ENCODE results near the gene DNAI7. TPM values are rescaled to one million over a fixed set of nuclear protein-coding genes. Genes with fewer than 3 reads are reported as not detected.

DNAI7 gene
- total RNA-seq, 1 experiment from 2014 or later = 0.10 TPM

- H3K27ac ChIP-seq (ENCODE audit: low read length) = no peak overlapping the region
- ChIA-PET CTCF (no interaction called here), POLR2A (interaction anchor here (0.8 kb wide), 1 partner anchor 165 kb away, joined by 3 read pairs; no protein-coding TSS in a partner anchor)
- H3K36me3 ChIP-seq (ENCODE audit: control insufficient read depth, insufficient read depth, low read length) = no peaks in the 10 kb centered on the region
- intact Hi-C loops (cut with micrococcal nuclease; ENCODE audit: unreplicated experiment) (no loop called here), in situ Hi-C loops (cut with HindIII; ENCODE audit: low pct_unique_long_range_greater_than_20kb, low sequenced_read_pairs) (no loop called here)
- no peak for ATAC-seq
- no peak for DNase-seq (ENCODE audit: low read depth, low spot score)
- H3K4me3 ChIP-seq (ENCODE audit: low read depth in 2 of 2, low read length in 2 of 2) = no peak overlapping the region
- BruUV-seq (replicated peaks) = no TSS peak
- TF ChIP-seq POLR2AphosphoS5 (IDR thresholded peaks at IDR 0.05; ENCODE audit: low read depth, low read length) = no peak
- TF ChIP-seq SIN3A (IDR thresholded peaks at IDR 0.05; ENCODE audit: borderline replicate concordance, insufficient read depth, low read depth, low read length) = no peak
- no peak for TF ChIP-seq REST (IDR thresholded peaks at IDR 0.05; ENCODE audit: insufficient read depth in 1 of 2, low read depth in 2 of 2, low read length in 1 of 2)
- no peak for TF ChIP-seq TCF7L2 (IDR thresholded peaks at IDR 0.05; ENCODE audit: low read depth, low read length)
- no peak for TF ChIP-seq CTCF (IDR thresholded peaks at IDR 0.05)
- no peaks in the 10 kb centered on the region for H3K4me1 ChIP-seq (ENCODE audit: control insufficient read depth, insufficient read depth, low read length)
- no peaks in the 10 kb centered on the region for H3K9me3 ChIP-seq (ENCODE audit: control insufficient read depth, insufficient read depth, low read depth, low read length)
- H3K27me3 ChIP-seq (ENCODE audit: control insufficient read depth, insufficient read depth, low read length) = no peaks in the 10 kb centered on the region; the same call in 1 of the 2 replicates
These were observed 130.9 kb downstream of the DNAI7 start for GRCh38 chr12:25063873-25064628.

- in situ Hi-C loops (cut with HindIII; ENCODE audit: low pct_unique_long_range_greater_than_20kb, low sequenced_read_pairs) (no loop called here), intact Hi-C loops (cut with micrococcal nuclease; ENCODE audit: unreplicated experiment) (no loop called here)
- no peaks in the 10 kb centered on the region for H3K36me3 ChIP-seq (ENCODE audit: control insufficient read depth, insufficient read depth, low read length)
- ATAC-seq = no peak
- no peak for DNase-seq (ENCODE audit: low read depth, low spot score)
- H3K27ac ChIP-seq (ENCODE audit: low read length) = no peak overlapping the region
- TF ChIP-seq TCF7L2 (IDR thresholded peaks at IDR 0.05; ENCODE audit: low read depth, low read length) (no peak), POLR2AphosphoS5 (IDR thresholded peaks at IDR 0.05; ENCODE audit: low read depth, low read length) (no peak), SIN3A (IDR thresholded peaks at IDR 0.05; ENCODE audit: borderline replicate concordance, insufficient read depth, low read depth, low read length) (no peak), CTCF (IDR thresholded peaks at IDR 0.05) (no peak), REST (IDR thresholded peaks at IDR 0.05; ENCODE audit: insufficient read depth in 1 of 2, low read depth in 2 of 2, low read length in 1 of 2) (no peak)
- BruUV-seq (replicated peaks) = no TSS peak
- ChIA-PET CTCF (no interaction called here), POLR2A (no interaction called here)
- H3K27me3 ChIP-seq (ENCODE audit: control insufficient read depth, insufficient read depth, low read length) = no peaks in the 10 kb centered on the region; the same call in 1 of the 2 replicates
- H3K4me3 ChIP-seq (ENCODE audit: low read depth in 2 of 2, low read length in 2 of 2) = no peak overlapping the region
- no peaks in the 10 kb centered on the region for H3K4me1 ChIP-seq (ENCODE audit: control insufficient read depth, insufficient read depth, low read length)
- no peaks in the 10 kb centered on the region for H3K9me3 ChIP-seq (ENCODE audit: control insufficient read depth, insufficient read depth, low read depth, low read length)
These were observed 136.3 kb downstream of the DNAI7 start for GRCh38 chr12:25058658-25059058.
